NCI-H526 treated with DMSO at 0.1 percent for 48 hours (cell line): Measurements from ENCODE around the gene MYL6.
"Not testable (repeated sequence)": the region's sequence is repeated elsewhere in the genome, so short reads cannot be mapped to it uniquely, and the experiment has no call there.

Source experiments
- DNase-seq: peaks from one replicate; lab custom pipeline; 2025; lab: John Stamatoyannopoulos, UW

Gene MYL6

DNA sequence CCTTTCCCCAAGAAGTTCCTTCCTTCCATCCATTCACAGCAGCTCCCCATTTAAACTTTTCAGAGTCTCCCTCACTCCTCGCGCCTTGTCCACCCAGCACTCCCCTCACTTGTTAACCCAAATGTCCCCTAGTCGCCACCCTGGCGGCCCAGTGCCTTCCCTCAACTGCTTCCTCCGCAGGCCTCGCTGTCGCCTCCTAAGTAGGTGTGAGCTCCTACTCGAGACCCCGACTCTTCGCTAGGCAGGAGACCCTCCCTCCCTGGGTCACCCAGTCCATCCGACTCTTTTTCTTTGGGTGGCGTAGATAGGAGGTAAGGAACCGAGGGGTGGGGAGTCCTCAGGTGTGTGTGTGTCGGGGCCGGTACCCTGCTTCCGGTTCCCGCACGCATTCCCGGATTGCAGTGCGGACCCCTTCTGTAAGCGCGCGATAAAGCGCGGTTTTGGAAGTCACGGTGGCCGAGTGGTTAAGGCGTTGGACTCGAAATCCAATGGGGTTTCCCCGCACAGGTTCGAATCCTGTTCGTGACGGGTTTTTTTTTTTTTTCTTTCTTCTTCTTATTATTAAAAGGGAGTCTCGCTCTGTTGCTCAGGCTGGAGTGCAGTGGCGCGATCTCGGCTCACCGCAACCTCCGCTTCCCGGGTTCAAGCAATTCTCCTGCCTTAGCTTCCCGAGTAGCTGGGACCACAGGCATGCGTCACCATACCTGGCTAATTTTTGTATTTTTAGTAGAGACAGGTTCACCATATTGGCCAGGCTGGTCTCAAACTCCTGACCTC lies 31.9 kb downstream of the MYL6 start:
- peak; percentile 76 for DNase-seq

DNA sequence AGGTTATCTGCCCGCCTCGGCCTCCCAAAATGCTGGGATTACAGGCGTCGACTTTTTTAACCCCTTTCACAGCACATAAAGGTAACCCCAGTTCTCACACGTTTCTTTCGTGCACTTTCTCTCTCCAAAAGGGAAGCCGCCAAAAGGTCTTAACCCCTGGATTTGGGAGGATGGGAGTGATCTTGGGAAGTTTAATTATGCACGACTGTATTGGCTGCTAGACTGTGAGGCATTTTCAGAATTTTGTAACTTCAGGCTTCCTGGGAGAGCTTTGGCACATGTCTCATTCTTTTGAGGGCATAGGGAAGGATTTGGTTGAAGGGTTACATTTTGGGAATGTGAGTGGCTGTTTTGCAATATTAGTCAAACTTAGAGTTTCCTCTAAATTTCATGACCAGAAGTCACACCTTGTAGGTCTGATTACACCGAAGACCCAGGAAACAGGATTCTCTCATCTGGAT lies 32.6 kb downstream of the MYL6 start:
- no peak for DNase-seq

GRCh38 chr12:56192582-56192981 lies 34.4 kb downstream of the MYL6 start:
- no peak for DNase-seq

- DNase-seq: peak; percentile 74
Observed at GRCh38 chr12:56193025-56193578, 34.9 kb downstream of the MYL6 start.

DNA sequence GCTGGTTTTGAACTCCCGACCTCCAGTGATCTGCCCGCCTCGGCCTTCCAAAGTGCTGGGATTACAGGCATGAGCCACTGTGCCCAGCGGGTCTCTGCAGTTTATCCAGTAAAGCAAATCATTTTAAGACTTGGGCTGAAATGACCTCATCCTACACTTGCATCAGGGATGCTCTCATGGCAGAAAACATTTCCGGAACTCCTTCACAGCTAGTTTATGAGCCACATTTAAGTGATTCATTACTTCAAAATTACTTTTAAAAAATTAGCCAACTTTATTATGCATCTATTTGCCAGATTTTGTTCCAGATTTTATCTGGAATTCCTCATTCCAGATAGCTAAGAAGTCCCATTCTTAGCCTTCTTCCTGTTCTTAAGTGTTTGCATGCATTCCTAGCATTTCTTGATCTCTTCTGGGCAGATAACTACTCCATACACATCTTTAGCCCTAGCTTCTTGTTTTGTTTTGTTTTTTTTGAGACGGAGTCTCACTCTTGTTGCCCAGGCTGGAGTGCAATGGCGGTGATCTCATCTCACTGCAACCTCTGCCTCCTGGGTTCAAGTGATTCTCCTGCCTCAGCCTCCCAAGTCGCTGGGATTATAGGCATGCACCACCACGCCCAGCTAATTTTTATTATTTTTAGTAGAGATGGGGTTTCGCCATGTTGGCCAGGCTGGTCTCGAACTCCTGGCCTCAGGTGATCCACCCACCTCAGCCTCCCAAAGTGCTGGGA lies 38.8 kb downstream of the MYL6 start:
- not testable (repeated sequence) for DNase-seq

GRCh38 chr12:56197921-56198635 lies 39.9 kb downstream of the MYL6 start:
- DNase-seq: no peak

DNA sequence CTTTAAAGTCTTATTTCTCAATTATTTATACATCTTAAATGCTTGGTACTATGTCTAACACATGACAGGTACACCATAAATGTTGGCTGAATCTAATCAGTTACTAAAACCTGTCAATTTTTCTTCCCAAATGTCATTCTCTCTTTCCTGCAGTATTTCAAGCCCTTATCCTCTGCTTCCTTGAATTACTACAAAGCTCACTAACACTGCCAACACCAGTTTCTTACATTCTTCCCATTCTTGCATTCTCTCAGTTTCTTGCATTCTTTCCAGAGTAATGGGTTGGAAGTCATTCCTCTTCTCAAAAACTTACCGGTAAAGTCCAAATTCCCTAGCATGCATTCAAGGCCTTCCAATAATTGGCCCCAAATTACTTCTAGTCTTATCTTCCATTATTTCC lies 40.7 kb downstream of the MYL6 start:
- DNase-seq: no peak

DNA sequence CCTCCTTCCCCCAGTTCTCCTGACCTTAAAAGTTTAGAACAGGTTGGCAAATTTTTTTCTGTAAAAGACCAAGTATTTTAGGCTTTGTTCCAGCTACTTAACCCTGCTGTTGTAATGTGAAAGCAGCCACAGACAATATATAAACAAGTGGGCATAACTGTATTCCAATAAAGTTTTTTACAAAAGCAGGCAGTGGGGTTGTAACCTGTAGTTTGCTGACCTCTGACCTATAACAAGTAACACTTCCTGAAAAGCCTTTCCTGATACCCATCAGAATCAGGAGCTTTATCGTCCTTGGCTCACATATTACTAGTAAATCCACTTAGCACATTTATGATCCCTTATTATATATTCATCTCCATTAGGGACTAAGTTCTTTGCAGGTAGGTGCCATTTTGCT lies 44.2 kb downstream of the MYL6 start:
- DNase-seq: no peak

DNA sequence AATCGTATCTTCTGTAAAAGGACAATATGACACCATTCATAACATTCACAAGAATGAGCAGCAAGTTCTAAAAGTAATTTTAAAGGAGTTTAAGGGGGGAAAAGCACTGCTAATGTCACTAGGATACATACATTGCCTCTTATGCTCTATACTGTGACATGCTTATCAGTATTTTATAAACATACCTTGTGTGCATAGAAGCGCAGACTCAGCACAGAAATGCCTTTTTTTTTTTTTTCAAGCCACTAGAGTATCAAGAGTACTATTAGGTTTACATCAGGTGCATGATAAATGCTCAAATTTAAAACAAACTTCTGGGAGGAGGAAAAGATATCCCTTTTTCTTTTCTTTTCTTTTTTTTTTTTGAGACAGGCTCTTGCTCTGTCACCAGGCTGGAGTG lies 44.7 kb downstream of the MYL6 start:
- DNase-seq: no peak

GRCh38 chr12:56204275-56204674 lies 46.1 kb downstream of the MYL6 start:
- DNase-seq: no peak

DNA sequence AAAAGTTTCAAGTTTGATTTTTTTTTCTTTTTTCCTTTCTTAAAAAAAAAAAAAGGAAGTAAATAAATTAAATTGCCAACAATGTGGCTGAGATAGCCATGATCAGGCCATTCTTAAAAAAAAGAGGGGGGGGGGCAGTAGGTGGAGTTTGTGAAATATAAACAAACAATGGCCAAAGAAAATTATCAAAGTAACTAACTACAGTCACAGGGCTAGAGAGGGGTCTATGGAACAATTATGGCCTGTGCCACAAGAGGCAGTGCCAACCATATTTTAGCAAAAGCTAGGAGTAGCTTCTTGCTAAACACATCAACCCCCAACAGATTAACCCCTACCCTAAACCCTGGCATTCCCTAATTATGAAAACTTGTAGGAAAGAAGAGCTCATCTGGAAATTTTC lies 47.3 kb downstream of the MYL6 start:
- no peak for DNase-seq

GRCh38 chr12:56206452-56207166 lies 48.5 kb downstream of the MYL6 start:
- DNase-seq: no peak

DNA sequence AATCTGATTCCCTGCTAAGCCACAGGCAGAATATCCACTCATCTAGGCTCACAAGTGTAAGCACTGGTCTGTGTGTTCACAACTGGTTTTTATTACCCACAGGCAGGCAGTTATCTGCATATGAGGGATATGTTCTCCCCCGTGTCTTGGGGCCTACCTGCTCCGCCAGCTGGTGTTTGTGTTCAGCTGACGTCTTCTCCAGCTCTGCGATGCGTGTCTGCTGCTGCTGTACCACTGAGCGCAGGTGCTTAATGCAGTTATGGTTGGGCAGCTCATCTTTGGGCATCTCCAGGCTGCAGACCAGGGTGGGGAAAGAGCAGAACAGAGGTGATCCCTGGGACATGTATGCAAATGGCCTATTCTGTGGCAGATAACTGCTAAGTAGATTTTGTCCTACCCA lies 49.8 kb downstream of the MYL6 start:
- peak; percentile 82 for DNase-seq
